Activated T-helper 1 cell treated with anti-CD3 and anti-CD28 coated beads, Interleukin-12 subunit alpha, Interleukin-12 subunit beta, Interleukin-2, Interleukin-4 antibody, amounts not matched to agents 30 ng/mL and 10 ng/mL and 1 ng/mL, durations not matched to agents 14 hours and 24 hours and 36 hours (primary cell): ENCODE data around the gene CHST5. TPM values are rescaled to one million over a fixed set of nuclear protein-coding genes. Genes with fewer than 3 reads are reported as not detected.
"Not testable (repeated sequence)": the region's sequence is repeated elsewhere in the genome, so short reads cannot be mapped to it uniquely, and the experiment has no call there.

Experiments
- DNase-seq: peaks from one replicate; pipeline ENCODE4 v3.0.0; 2021; ENCODE audit warnings: low spot score
- H3K27ac Mint-ChIP-seq: one replicate; pipeline ENCODE4 v1.8.0; 2021; ENCODE audit warnings: mild to moderate bottlenecking, mixed read lengths
- H3K27me3 Mint-ChIP-seq: one replicate; pipeline ENCODE4 v1.8.0; 2022; ENCODE audit warnings: mild to moderate bottlenecking, moderate library complexity, mixed read lengths; ENCODE audit not compliant: insufficient read depth
- H3K36me3 Mint-ChIP-seq: one replicate; pipeline ENCODE4 v1.8.0; 2021; ENCODE audit warnings: low read depth, mixed read lengths
- H3K4me1 Mint-ChIP-seq: one replicate; pipeline ENCODE4 v1.8.0; 2021; ENCODE audit warnings: low read depth, mixed read lengths
- H3K4me3 Mint-ChIP-seq: one replicate; pipeline ENCODE4 v1.8.0; 2021; ENCODE audit warnings: mild to moderate bottlenecking, moderate library complexity, mixed read lengths
- H3K9me3 Mint-ChIP-seq: one replicate; pipeline ENCODE4 v1.8.0; 2021; ENCODE audit warnings: mixed read lengths
- intact Hi-C: fragments of 100-400 bp; cut with micrococcal nuclease; formaldehyde crosslinking; loops from one replicate; pipeline ENCODE4 v1.15.1; 2024
- total RNA-seq: library from RNA; stranded (reverse); gene quantifications from 2 replicates; pipeline ENCODE4 v1.2.3, GENCODE V29; 2022

Gene CHST5
- total RNA-seq, 1 donor from 2014 or later = not detected

- Mint-ChIP-seq H3K27ac (peak within 1 kb of the TSS; percentile 90), H3K27me3 (peaks cover 5% of the 10 kb centered on the region), H3K4me1 (peaks cover 28% of the 10 kb centered on the region), H3K36me3 (peaks cover 11% of the 10 kb centered on the region), H3K4me3 (peak within 1 kb of the TSS; percentile 99), H3K9me3 (no peaks in the 10 kb centered on the region)
- intact Hi-C loops = loop anchor here (1.0 to 10.0 kb wide), 10 partner anchors 10 to 1625 kb away; partner anchors contain the start of genes ADAT1, KARS1, MON1B and PSMD7
- DNase-seq = peak; percentile 87
Observed at GRCh38 chr16:75566040-75566757, 30.3 kb upstream of the CHST5 start, which contains the start of gene GABARAPL2. Gene GABARAPL2 (plus strand): TSS chr16:75566379. CDS start chr16:75566487, 108 bp downstream.

- Mint-ChIP-seq H3K4me1 (peaks cover 28% of the 10 kb centered on the region), H3K27me3 (peaks cover 5% of the 10 kb centered on the region), H3K9me3 (no peaks in the 10 kb centered on the region), H3K27ac (peak overlapping the region; percentile 90), H3K4me3 (peak overlapping the region; percentile 99), H3K36me3 (peaks cover 9% of the 10 kb centered on the region)
- DNase-seq = no peak
- intact Hi-C loops = loop anchor here (1.0 to 10.0 kb wide), 11 partner anchors 9 to 1625 kb away; partner anchors contain the start of genes ADAT1, GLG1, KARS1 and MON1B
Observed at GRCh38 chr16:75565640-75566039, 29.7 kb upstream of the CHST5 start.

DNA sequence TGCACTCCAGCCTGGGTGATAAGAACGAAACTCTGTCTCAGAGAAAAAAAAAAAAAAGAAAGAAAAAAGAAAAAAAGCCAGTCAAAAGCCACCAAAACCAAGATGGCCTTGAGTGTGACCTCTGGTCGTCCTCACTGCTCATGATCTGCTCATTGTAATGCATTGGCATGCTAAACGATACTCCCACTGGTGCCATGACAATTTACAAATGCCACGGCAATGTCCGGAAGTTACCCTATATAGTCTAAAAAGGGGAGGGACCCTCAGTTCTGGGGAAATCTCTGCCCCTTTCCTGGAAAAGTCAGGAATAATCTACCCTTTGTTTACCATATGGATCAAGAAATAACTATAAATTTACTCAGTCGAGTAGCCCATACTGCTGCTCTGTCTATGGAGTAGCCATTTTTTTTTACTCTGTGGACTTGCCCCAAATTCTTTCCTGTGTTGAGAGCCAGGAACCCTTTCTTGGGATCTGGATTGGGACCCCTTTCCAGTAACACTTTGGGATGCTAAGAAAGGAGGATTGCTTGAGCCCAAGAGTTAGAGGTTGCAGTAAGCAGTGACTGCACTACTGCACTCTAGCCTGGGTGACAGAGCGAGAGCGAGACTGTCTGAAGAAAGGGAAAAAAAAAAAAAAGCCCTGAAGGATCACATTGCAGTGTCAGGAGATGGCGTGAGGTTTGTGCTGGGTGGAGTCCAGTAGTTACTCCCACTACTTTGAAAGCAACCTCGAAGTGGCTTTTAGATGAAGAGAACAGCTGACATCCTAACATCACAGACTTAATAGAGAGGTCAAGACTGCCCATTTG, 23.9 kb upstream of the CHST5 start:
- peaks cover 8% of the 10 kb centered on the region for H3K27me3 Mint-ChIP-seq
- no peak for DNase-seq
- no peak overlapping the region for H3K4me3 Mint-ChIP-seq
- intact Hi-C loops = loop anchor here (10.0 kb wide), 3 partner anchors 575 to 1265 kb away; partner anchors contain the start of genes MLKL, PSMD7 and WDR59
- H3K36me3 Mint-ChIP-seq = no peaks in the 10 kb centered on the region
- no peak overlapping the region for H3K27ac Mint-ChIP-seq
- H3K4me1 Mint-ChIP-seq = peaks cover 12% of the 10 kb centered on the region
- no peaks in the 10 kb centered on the region for H3K9me3 Mint-ChIP-seq

- Mint-ChIP-seq H3K36me3 (no peaks in the 10 kb centered on the region), H3K9me3 (no peaks in the 10 kb centered on the region), H3K4me1 (peaks cover 11% of the 10 kb centered on the region), H3K4me3 (no peak overlapping the region), H3K27ac (no peak overlapping the region), H3K27me3 (peaks cover 8% of the 10 kb centered on the region)
- intact Hi-C loops = loop anchor here (10.0 kb wide), 1 partner anchor 854 kb away; the partner anchor contains the start of gene MLKL
- no peak for DNase-seq
Observed at GRCh38 chr16:75558846-75559401, 23.0 kb upstream of the CHST5 start.

DNA sequence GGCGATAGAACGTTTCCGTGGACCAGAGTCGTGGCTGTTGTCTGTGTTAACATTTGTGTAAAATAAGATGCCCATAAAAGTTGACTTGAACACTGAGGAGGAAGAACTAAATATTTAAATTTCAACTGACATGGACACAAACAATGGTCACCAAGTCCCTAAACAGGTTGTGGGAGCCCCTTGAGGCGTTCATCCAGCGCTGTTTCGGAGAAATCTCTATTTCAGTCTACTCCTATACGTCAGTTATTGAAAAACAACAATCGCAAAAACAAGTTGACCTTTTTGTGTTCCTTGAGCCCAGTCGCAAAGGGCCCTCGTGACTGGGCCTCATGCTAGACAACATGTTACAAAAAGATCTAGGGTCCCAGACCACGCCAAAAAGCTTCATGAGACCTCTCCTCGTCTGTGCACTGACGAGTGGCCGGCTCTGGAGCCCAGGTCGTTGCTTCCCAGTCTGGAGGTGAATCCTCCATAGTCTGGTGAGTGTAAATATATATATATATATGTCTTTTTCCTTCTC, 20.6 kb upstream of the CHST5 start:
- Mint-ChIP-seq H3K4me1 (peaks cover 11% of the 10 kb centered on the region), H3K27me3 (peaks cover 7% of the 10 kb centered on the region), H3K9me3 (no peaks in the 10 kb centered on the region), H3K4me3 (peak overlapping the region; percentile 92), H3K36me3 (no peaks in the 10 kb centered on the region), H3K27ac (peak overlapping the region; percentile 89)
- intact Hi-C loops = loop anchor here (1.0 to 10.0 kb wide), 7 partner anchors 10 to 852 kb away; partner anchors contain the start of genes ADAT1, CFDP1, GABARAPL2 and KARS1
- no peak for DNase-seq

- intact Hi-C loops = loop anchor here (1.0 to 10.0 kb wide), 7 partner anchors 10 to 851 kb away; partner anchors contain the start of genes ADAT1, CFDP1, GABARAPL2 and KARS1
- H3K4me3 Mint-ChIP-seq = peak within 1 kb of the TSS; percentile 92
- no peaks in the 10 kb centered on the region for H3K36me3 Mint-ChIP-seq
- H3K4me1 Mint-ChIP-seq = peaks cover 11% of the 10 kb centered on the region
- H3K9me3 Mint-ChIP-seq = no peaks in the 10 kb centered on the region
- peak; percentile 95 for DNase-seq
- peaks cover 7% of the 10 kb centered on the region for H3K27me3 Mint-ChIP-seq
- H3K27ac Mint-ChIP-seq = peak within 1 kb of the TSS; percentile 89
Observed at GRCh38 chr16:75555707-75556430, 20.0 kb upstream of the CHST5 start, which contains the start of gene TMEM231. Gene TMEM231 (minus strand): TSS chr16:75556252. CDS start chr16:75556209, 43 bp downstream.

DNA sequence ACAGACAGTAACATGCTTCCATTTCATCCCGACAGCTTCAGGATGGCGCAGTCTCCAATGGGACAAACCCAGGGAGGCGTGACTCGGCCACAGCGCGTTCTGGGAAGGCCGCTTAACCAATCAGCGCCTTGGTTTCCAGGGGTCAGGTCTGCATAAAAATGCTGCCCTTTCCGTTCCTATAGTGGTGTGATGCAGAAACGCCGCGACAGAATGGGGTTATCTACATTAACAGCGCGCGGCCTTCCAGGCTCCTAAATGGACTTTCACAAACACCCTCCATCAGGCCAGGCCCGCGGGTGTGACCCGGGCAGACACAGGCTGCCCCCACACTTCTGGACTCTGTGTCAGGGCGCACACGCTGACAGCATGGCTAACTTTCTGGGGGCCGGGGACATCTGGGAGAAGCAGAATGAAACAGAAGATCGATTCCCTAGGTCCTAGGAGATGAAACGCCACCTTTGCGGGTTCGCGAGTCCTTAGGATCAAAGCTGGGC, 19.4 kb upstream of the CHST5 start:
- DNase-seq = no peak
- no peaks in the 10 kb centered on the region for H3K36me3 Mint-ChIP-seq
- intact Hi-C loops = loop anchor here (10.0 kb wide), 1 partner anchor 850 kb away; the partner anchor contains the start of gene MLKL
- peak overlapping the region; percentile 89 for H3K27ac Mint-ChIP-seq
- H3K4me3 Mint-ChIP-seq = peak overlapping the region; percentile 92
- H3K4me1 Mint-ChIP-seq = peaks cover 14% of the 10 kb centered on the region
- no peaks in the 10 kb centered on the region for H3K9me3 Mint-ChIP-seq
- peaks cover 7% of the 10 kb centered on the region for H3K27me3 Mint-ChIP-seq

- H3K4me1 Mint-ChIP-seq = peaks cover 25% of the 10 kb centered on the region
Observed at GRCh38 chr16:75552951-75553350, 17.0 kb upstream of the CHST5 start.

GRCh38 chr16:75550211-75550662, 14.3 kb upstream of the CHST5 start:
- intact Hi-C loops = loop anchor here (2.0 to 10.0 kb wide), 2 partner anchors 17 to 845 kb away; partner anchors contain the start of genes GABARAPL2 and MLKL
- Mint-ChIP-seq H3K4me1 (peaks cover 16% of the 10 kb centered on the region), H3K9me3 (no peaks in the 10 kb centered on the region), H3K4me3 (no peak overlapping the region), H3K27ac (no peak overlapping the region), H3K27me3 (peaks cover 4% of the 10 kb centered on the region), H3K36me3 (no peaks in the 10 kb centered on the region)
- DNase-seq = peak; percentile 21

More at GRCh38 chr16:75552951-75553350, 17.0 kb upstream of the CHST5 start:
- no peak for DNase-seq
- Mint-ChIP-seq H3K27ac (no peak overlapping the region), H3K36me3 (no peaks in the 10 kb centered on the region), H3K27me3 (peaks cover 6% of the 10 kb centered on the region), H3K4me3 (no peak overlapping the region), H3K9me3 (no peaks in the 10 kb centered on the region)
- intact Hi-C loops = loop anchor here (10.0 kb wide), 1 partner anchor 848 kb away; the partner anchor contains the start of gene MLKL

DNA sequence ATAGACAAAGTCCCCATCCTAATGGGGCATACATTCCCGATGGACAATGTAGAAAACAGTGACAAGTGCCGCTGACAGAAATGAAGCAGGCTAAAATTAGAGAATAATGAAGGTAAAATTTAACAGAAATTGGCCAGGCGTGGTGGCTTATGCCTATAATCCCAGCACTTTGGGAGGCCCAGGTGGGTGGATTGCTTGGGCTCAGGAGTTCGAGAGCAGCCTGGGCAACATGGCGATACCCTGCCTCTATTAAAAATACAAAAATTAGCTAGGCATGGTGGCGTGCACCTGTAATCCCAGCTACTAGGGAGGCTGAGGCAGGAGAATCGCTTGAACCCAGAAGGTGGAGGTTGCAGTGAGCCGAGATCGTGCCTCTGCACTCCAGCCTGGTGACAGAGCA, 12.5 kb upstream of the CHST5 start:
- H3K36me3 Mint-ChIP-seq, H3K27ac Mint-ChIP-seq, intact Hi-C loops, DNase-seq, H3K9me3 Mint-ChIP-seq, H3K27me3 Mint-ChIP-seq, H3K4me3 Mint-ChIP-seq: not testable (repeated sequence)
- peaks cover 14% of the 10 kb centered on the region for H3K4me1 Mint-ChIP-seq

- H3K4me1 Mint-ChIP-seq = peaks cover 14% of the 10 kb centered on the region
- no peaks in the 10 kb centered on the region for H3K36me3 Mint-ChIP-seq
- intact Hi-C loops = no loop called here
- H3K27me3 Mint-ChIP-seq = no peaks in the 10 kb centered on the region
- H3K27ac Mint-ChIP-seq = no peak overlapping the region
- H3K9me3 Mint-ChIP-seq = no peaks in the 10 kb centered on the region
- no peak for DNase-seq
- no peak overlapping the region for H3K4me3 Mint-ChIP-seq
Observed at GRCh38 chr16:75546293-75546692, 10.4 kb upstream of the CHST5 start.
